ENCODE measurements around the gene ZNF786.
"Not testable (repeated sequence)": the region's sequence is repeated elsewhere in the genome, so short reads cannot be mapped to it uniquely, and the experiment has no call there.

Gene ZNF786

GRCh38 chr7:149050941-149051340 lies 39.6 kb downstream of the ZNF786 start:
- Histone ChIP-seq H3K36me3 (ENCODE audit: control insufficient read depth, insufficient read depth, low read length) (no peaks in the 10 kb centered on the region), H3K27me3 (replicated peaks; ENCODE audit: control insufficient read depth, insufficient read depth, low read length) (no peaks in the 10 kb centered on the region; the same call in 1 of the 2 replicates), H3K4me3 (replicated peaks; ENCODE audit: low read depth, low read length) (no peak overlapping the region)
- no peak for TF ChIP-seq CTCF (IDR thresholded peaks at IDR 0.05; ENCODE audit: insufficient read depth, low read length, poor library complexity, severe bottlenecking)
- DNase-seq (ENCODE audit: extremely low read depth, insufficient read length) = no peak

- DNase-seq (ENCODE audit: extremely low read depth, insufficient read length) = no peak
- no peaks in the 10 kb centered on the region for H3K36me3 ChIP-seq (ENCODE audit: control insufficient read depth, insufficient read depth, low read length)
- no peaks in the 10 kb centered on the region; the same call in 1 of the 2 replicates for H3K27me3 ChIP-seq (replicated peaks; ENCODE audit: control insufficient read depth, insufficient read depth, low read length)
- H3K4me3 ChIP-seq (replicated peaks; ENCODE audit: low read depth, low read length) = no peak overlapping the region
- no peak for TF ChIP-seq CTCF (IDR thresholded peaks at IDR 0.05; ENCODE audit: insufficient read depth, low read length, poor library complexity, severe bottlenecking)
Measured at GRCh38 chr7:149048805-149049204, 41.7 kb downstream of the ZNF786 start.

- Histone ChIP-seq H3K27me3 (replicated peaks; ENCODE audit: control insufficient read depth, insufficient read depth, low read length) (no peaks in the 10 kb centered on the region; the same call in none of the 2 replicates), H3K36me3 (ENCODE audit: control insufficient read depth, insufficient read depth, low read length) (no peaks in the 10 kb centered on the region), H3K4me3 (replicated peaks; ENCODE audit: low read depth, low read length) (no peak overlapping the region)
- no peak for DNase-seq (ENCODE audit: extremely low read depth, insufficient read length)
- no peak for TF ChIP-seq CTCF (IDR thresholded peaks at IDR 0.05; ENCODE audit: insufficient read depth, low read length, poor library complexity, severe bottlenecking)
Measured at GRCh38 chr7:149046416-149046815, 44.1 kb downstream of the ZNF786 start.

- TF ChIP-seq CTCF (IDR thresholded peaks at IDR 0.05; ENCODE audit: insufficient read depth, low read length, poor library complexity, severe bottlenecking) = no peak
- H3K27me3 ChIP-seq (replicated peaks; ENCODE audit: control insufficient read depth, insufficient read depth, low read length) = no peaks in the 10 kb centered on the region; the same call in none of the 2 replicates
- no peaks in the 10 kb centered on the region for H3K36me3 ChIP-seq (ENCODE audit: control insufficient read depth, insufficient read depth, low read length)
- no peak for DNase-seq (ENCODE audit: extremely low read depth, insufficient read length)
- H3K4me3 ChIP-seq (replicated peaks; ENCODE audit: low read depth, low read length) = no peak overlapping the region
Measured at GRCh38 chr7:149043936-149044335, 46.6 kb downstream of the ZNF786 start.

GRCh38 chr7:149041350-149041749 lies 49.2 kb downstream of the ZNF786 start:
- no peaks in the 10 kb centered on the region for H3K36me3 ChIP-seq (ENCODE audit: control insufficient read depth, insufficient read depth, low read length)
- TF ChIP-seq CTCF (IDR thresholded peaks at IDR 0.05; ENCODE audit: insufficient read depth, low read length, poor library complexity, severe bottlenecking) = no peak
- no peak for DNase-seq (ENCODE audit: extremely low read depth, insufficient read length)

GRCh38 chr7:149038641-149039040 lies 51.9 kb downstream of the ZNF786 start:
- not testable (repeated sequence) for DNase-seq (ENCODE audit: extremely low read depth, insufficient read length); H3K27me3 ChIP-seq (replicated peaks; ENCODE audit: control insufficient read depth, insufficient read depth, low read length); H3K4me3 ChIP-seq (replicated peaks; ENCODE audit: low read depth, low read length); H3K36me3 ChIP-seq (ENCODE audit: control insufficient read depth, insufficient read depth, low read length)

More at GRCh38 chr7:149041350-149041749, 49.2 kb downstream of the ZNF786 start:
- Histone ChIP-seq H3K4me3 (replicated peaks; ENCODE audit: low read depth, low read length) (no peak overlapping the region), H3K27me3 (replicated peaks; ENCODE audit: control insufficient read depth, insufficient read depth, low read length) (no peaks in the 10 kb centered on the region; the same call in 1 of the 2 replicates)
